ENCODE measurements around the gene AQP2. TPM values are rescaled to one million over a fixed set of nuclear protein-coding genes. Genes with fewer than 3 reads are reported as not detected.

The AQP2 gene
- polyA plus RNA-seq, 4 donors = 93.0 to 265 (median 104) TPM

- no peak for DNase-seq (ENCODE audit: low read depth in 4 of 4, low spot score in 3 of 4)
Observed at GRCh38 chr12:49939307-49939706, 11.2 kb upstream of the AQP2 start.

GRCh38 chr12:49939707-49940106 is 10.8 kb upstream of the AQP2 start:
- no peak for DNase-seq (ENCODE audit: low read depth in 4 of 4, low spot score in 3 of 4)

GRCh38 chr12:49941556-49942511 is 8.7 kb upstream of the AQP2 start:
- DNase-seq (ENCODE audit: low read depth in 4 of 4, low spot score in 3 of 4) = no peak

- DNase-seq (ENCODE audit: low read depth in 4 of 4, low spot score in 3 of 4) = no peak
Observed at GRCh38 chr12:49942512-49942893, 8.0 kb upstream of the AQP2 start.

GRCh38 chr12:49942921-49943624 is 7.5 kb upstream of the AQP2 start:
- DNase-seq (ENCODE audit: low read depth in 4 of 4, low spot score in 3 of 4) = no peak

- no peak for DNase-seq (ENCODE audit: low read depth in 4 of 4, low spot score in 3 of 4)
Observed at GRCh38 chr12:49943625-49943960, 6.9 kb upstream of the AQP2 start.

- DNase-seq (ENCODE audit: low read depth in 4 of 4, low spot score in 3 of 4) = no peak
Observed at GRCh38 chr12:49944046-49944445, 6.5 kb upstream of the AQP2 start.

- DNase-seq (ENCODE audit: low read depth in 4 of 4, low spot score in 3 of 4) = no peak
Observed at GRCh38 chr12:49944718-49945117, 5.8 kb upstream of the AQP2 start.

- DNase-seq (ENCODE audit: low read depth in 4 of 4, low spot score in 3 of 4) = peak in 2 of 4 donors; percentile 55 to 73
Observed at GRCh38 chr12:49945394-49946080, 5.0 kb upstream of the AQP2 start.

- no peak for DNase-seq (ENCODE audit: low read depth in 4 of 4, low spot score in 3 of 4)
Observed at GRCh38 chr12:49946086-49946485, 4.5 kb upstream of the AQP2 start.

- no peak for DNase-seq (ENCODE audit: low read depth in 4 of 4, low spot score in 3 of 4)
Observed at GRCh38 chr12:49946497-49946896, 4.0 kb upstream of the AQP2 start.

- DNase-seq (ENCODE audit: low read depth in 4 of 4, low spot score in 3 of 4) = no peak
Observed at GRCh38 chr12:49947593-49948226, 2.8 kb upstream of the AQP2 start.

GRCh38 chr12:49948866-49949845 is 1.4 kb upstream of the AQP2 start:
- DNase-seq (ENCODE audit: low read depth in 4 of 4, low spot score in 3 of 4) = no peak

- DNase-seq (ENCODE audit: low read depth in 4 of 4, low spot score in 3 of 4) = no peak
Observed at GRCh38 chr12:49949866-49950265, 671 bp upstream of the AQP2 start.

GRCh38 chr12:49951411-49952240 is 1.1 kb downstream of the AQP2 start:
- no peak for DNase-seq (ENCODE audit: low read depth in 4 of 4, low spot score in 3 of 4)

- no peak for DNase-seq (ENCODE audit: low read depth in 4 of 4, low spot score in 3 of 4)
Observed at GRCh38 chr12:49952391-49953055, 2.0 kb downstream of the AQP2 start.

GRCh38 chr12:49953151-49953550 is 2.6 kb downstream of the AQP2 start:
- no peak for DNase-seq (ENCODE audit: low read depth in 4 of 4, low spot score in 3 of 4)

All from right renal pelvis (tissue), 4 donors.